ENCODE data around the gene AKR1E2.
A peak's percentile ranks its signal among the peaks of the same experiment; 100 is the strongest.

AKR1E2 gene

GRCh38 chr10:4825868-4826791 is at the start of gene AKR1E2:
Gene AKR1E2 (plus strand): TSS chr10:4826207. CDS start chr10:4826325, 118 bp downstream.
- peak; percentile 6 for DNase-seq

DNA sequence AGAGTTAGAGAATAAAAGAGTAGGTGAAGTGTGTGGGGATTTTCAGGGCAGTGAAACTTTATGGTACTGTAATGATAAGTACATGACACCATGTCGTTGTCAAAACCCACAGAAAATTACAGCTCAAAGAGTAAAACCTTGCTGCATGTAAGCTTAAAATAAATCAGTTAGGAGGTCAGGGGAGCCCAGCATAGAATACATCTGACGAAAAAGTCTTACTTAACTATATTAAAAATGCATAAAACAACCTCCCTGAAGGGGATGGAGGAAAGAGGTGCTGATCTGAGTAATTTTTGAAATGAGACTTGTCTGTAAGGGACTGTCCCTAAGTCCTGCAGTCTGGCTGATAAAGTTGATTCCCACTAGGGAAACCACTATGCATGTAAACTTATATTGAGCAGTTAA is 49.8 kb upstream of the AKR1E2 start:
- DNase-seq, result no peak

DNA sequence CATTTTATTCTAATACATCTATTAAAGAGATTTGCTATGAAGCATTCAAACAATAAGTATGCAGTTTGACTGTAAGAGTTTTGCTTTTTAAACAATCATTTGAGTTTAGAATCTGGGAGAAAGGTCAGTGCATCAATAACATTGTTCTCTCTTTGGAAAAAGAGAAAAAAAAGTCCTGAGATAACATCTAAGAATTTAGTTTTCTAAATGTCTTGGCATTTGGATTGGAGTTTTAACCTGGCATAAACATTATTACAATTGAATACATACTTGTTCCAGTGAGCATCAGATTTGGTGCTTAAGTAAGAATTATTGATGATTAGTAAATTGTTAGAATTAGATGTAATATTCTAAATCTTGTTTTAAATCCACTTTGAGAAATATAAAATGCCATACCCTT is 47.2 kb upstream of the AKR1E2 start:
- DNase-seq, result no peak

DNA sequence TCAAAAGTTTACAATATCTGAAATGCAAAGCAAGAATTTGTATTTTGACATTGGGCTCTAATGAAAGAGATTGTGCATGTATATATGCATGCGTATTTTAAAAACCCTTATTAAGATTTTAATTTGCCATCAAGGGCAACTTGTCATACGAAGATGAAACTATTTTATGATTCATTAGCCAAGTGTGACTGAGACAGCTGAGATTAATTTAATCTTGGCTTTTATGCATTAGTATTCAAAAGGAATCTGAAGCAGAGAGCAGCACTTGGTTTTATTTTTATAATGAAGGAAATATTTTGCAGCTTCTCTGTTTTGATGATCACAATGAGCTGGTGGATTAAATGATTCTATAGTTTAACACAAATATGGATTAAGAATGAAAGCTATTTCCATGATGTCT is 45.9 kb upstream of the AKR1E2 start:
- no peak for DNase-seq

DNA sequence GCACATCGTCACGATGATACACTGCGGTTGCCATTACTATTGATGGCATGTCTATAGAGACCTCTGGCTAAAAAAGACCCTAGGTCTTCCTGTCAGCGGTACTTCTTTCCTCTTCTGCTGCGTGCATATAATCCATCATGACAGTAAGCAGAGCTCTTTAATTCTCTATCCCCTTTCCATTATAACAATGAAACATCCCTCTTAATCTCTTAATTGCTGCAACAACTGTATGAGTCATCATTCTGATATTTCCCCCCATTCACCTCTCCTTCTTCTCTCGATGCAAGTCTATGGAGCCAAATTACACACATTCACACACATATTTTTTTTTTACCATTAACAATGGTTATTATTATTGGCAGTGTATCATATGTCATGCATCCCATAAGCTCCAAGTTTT is 45.2 kb upstream of the AKR1E2 start:
- no peak for DNase-seq

- no peak for DNase-seq
Observed at GRCh38 chr10:4781955-4782354, 44.1 kb upstream of the AKR1E2 start.

GRCh38 chr10:4784667-4785333 is 41.2 kb upstream of the AKR1E2 start:
- DNase-seq, result no peak

- no peak for DNase-seq
Observed at GRCh38 chr10:4786043-4786839, 39.8 kb upstream of the AKR1E2 start.

DNA sequence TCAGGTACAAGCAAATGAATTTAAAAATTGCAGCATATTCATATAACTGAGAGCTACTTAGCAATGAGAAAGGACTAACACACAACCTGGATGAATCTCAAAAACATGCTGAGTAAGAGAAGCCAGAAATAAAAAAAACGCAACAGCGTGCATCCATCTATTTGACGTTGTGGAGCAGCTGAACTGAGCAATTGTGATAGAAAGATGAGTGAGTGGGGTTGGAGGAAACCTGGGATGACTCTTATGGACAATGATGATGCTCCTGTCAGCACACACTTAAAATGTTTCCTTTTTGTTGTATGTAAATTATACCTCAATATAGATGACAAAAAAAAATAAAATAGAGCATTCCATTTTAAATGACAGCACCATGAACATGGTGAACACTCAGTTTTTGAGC is 36.0 kb upstream of the AKR1E2 start:
- DNase-seq, result no peak

GRCh38 chr10:4790922-4791321 is 35.1 kb upstream of the AKR1E2 start:
- DNase-seq, result no peak

- no peak for DNase-seq
Observed at GRCh38 chr10:4792381-4792780, 33.6 kb upstream of the AKR1E2 start.

DNA sequence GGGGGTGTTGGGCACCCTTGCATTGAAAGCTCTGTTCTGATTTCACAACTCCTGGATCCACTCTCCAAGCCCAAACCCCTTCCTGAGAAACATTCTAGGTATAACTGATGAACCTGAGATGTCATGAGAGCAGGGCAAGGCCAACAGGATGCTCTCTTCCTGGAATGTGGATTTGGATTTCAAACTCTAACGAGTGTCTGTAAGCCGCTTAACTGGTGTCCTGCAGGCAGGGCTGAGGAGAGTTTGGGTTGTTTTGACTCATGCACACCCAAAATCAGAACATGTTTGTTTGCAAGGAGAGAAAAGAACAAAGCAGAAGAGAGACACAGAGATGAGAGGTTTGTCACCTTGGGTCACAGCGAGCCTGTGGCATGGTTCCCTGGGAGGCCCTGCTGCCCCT is 24.6 kb upstream of the AKR1E2 start:
- no peak for DNase-seq

DNA sequence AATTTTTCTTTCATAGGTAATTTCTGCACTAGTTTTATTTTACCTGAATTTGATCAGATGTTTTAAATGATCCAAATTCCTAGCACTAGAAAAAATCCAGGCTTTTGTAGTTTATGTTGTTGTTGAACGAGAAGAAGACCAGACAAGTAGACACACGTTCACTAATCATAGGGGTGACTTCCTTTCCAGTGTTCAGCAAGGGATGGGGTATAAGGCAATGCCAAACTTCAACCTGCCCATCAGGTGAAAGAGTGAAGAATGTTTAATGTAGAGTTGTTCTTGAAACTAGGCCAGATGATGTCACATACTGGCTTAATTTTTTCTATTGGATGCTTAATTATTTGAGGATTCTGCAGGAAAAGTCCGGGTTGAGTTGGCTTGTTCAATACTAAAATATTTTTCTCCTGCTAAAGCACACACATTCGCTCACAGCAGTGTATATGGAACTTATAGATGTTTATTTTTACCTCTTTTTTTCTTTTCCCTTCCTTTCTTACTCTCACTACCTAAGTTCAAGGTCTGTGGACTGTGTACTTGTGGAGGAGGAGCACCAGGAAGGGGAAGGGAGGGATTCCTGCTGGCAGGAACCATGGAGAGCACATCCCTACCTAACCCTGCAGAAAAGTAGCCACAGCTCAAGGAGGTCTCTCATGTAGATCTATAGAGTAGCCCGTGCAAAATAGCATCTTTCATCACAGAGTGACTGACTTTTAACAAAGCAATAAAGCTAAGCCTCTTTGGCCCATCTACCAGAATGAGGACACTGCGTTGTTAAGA is 23.1 kb upstream of the AKR1E2 start:
- DNase-seq, result no peak

- DNase-seq, result no peak
Observed at GRCh38 chr10:4803822-4804221, 22.2 kb upstream of the AKR1E2 start.

DNA sequence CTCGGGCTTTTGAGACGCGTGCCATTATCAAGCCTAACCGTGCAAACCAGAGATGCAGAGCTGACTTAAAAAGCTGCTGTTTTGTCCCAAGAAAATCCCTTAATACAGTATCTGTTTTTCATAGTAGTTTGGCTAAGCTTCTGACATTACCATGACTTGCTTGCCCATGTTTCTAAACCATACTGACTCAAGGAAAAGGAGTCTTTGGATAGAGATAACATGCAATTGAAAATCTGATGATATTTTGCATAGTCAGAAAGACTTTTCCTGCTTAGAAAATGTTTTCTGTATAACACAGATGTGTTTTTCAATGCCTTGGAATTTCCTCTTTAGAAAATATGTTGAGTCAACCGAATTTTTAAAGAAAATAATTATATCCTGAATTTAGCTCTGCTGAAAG is 21.5 kb upstream of the AKR1E2 start:
- no peak for DNase-seq

DNA sequence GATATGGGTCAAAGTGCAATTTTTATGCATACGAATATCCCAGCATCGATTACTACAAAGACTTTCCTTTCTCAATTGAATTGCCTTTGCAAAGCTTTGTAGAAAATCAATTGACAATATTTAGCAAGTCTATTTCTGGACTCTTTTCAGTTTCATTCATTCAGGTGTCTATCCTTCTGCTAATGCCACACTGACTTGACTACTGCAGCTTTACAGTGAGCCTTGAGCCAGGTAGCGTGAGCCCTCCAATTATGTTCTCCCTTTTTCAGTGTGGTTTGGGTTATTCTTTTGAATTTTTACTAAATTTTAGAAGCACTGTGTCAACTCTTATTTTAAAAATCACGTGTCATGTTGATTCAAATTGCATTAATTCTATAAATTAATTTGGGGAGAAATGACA is 19.5 kb upstream of the AKR1E2 start:
- DNase-seq, result no peak

- DNase-seq, result no peak
Observed at GRCh38 chr10:4807761-4808507, 18.1 kb upstream of the AKR1E2 start.

GRCh38 chr10:4809156-4809555 is 16.9 kb upstream of the AKR1E2 start:
- no peak for DNase-seq

GRCh38 chr10:4810092-4810491 is 15.9 kb upstream of the AKR1E2 start:
- no peak for DNase-seq

GRCh38 chr10:4812046-4812445 is 14.0 kb upstream of the AKR1E2 start:
- DNase-seq, result no peak

- no peak for DNase-seq
Observed at GRCh38 chr10:4813023-4813422, 13.0 kb upstream of the AKR1E2 start.

GRCh38 chr10:4813496-4813895 is 12.5 kb upstream of the AKR1E2 start:
- DNase-seq, result no peak
